Islet of Langerhans (tissue), 1 donor: ENCODE data around the gene RBMY1F.
"Not testable (repeated sequence)": the region's sequence is repeated elsewhere in the genome, so short reads cannot be mapped to it uniquely, and the experiment has no call there.

Experiments
- FAIRE-seq: peaks from one replicate; lab custom pipeline; 2011; peaks lifted over from hg19 to GRCh38; lab: Jason Lieb, UNC

Gene RBMY1F

DNA sequence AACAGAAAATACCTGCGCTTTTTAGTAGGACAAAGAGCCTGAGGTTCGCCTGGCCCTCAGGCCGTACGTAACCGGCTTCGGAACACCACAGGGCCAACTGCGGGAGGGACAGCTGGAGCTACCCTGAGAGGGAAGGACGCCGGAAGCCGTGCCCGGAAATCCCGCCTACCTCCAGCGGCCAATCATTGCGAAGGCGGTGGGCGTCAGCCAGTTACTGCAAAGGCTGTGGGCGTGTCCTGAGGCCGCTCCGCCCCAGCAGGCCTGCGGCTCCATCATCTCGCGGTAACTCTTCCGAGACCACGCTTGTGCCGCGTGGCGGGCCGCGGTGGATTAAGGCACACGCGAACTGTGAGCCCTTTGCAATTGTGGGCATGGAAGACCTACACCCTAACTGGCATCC is at the start of gene RBMY1F:
Gene RBMY1F, minus strand, starts transcription at position 101 of the 400 bp plus-strand sequence. CDS start 1,954 bp downstream, outside the sequence.
- not testable (repeated sequence) for FAIRE-seq

DNA sequence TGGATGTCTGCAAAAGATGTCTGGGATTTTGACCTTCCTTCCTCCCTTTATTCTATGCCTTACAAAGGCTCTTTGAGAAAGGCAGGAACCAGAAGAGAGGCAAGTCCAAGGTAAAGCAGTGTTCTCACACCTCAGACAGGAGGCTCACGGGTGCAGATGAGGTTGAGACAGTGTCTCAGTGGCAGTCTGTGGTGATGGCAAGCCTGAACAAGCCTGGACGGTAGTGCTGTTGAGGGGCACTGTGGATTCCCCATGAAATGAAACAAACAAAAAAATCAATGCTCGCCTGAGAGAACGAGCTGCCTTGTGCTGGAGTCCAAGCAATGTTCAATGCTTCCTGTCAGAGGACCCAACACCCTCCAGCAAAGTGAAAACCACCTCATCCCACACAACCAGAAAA is 31.6 kb downstream of the RBMY1F start:
- not testable (repeated sequence) for FAIRE-seq

DNA sequence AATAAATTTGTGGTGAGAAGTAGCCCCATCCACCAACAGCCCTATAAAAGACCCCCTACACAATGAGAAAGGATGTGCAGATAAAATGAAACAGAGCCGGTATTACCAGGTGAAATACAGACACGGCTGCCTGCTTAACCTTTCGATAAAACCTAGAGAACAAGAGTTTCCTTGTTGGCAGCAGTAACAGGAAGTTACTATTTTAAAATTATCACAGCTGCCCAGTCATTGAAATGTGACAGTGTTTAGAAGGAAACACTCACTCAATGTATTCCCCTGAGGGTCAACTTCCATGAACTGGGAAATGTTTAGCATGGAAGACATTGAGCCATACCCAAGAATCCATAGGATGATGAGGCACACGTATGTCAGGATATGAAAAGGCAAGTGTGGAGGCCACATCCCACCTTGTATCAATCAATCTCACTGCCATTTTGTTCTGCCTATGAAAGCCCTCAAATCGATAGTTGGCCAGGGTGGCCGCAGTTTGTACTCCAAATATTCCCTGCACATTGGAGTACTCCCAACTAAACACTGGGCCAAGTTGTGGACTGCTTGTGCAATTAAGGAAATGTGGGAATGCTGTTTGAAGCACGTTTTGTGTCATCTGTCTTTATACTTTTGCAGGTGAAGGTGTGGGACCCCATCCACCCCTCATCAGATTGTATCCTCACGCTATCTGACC is 41.6 kb downstream of the RBMY1F start:
- peak; percentile 100 for FAIRE-seq

DNA sequence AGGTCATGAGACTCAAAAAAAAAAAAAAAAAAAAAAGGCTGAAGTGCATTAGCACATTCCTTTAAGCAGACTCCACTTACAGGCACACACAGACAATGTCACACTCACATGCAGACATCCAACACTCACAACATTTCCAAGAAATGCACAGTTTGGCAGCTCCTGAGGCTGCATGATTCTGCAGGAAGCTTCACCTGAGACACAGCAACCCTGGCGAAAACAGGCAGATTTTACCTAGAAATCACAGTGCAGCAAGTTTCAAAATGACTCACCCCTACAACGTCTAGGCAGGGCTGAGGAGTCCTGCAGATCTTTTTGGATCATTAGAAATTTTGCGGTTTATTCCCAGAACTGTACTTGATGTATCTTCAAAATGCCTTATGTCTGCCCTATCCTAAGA is 48.0 kb downstream of the RBMY1F start:
- FAIRE-seq = not testable (repeated sequence)

DNA sequence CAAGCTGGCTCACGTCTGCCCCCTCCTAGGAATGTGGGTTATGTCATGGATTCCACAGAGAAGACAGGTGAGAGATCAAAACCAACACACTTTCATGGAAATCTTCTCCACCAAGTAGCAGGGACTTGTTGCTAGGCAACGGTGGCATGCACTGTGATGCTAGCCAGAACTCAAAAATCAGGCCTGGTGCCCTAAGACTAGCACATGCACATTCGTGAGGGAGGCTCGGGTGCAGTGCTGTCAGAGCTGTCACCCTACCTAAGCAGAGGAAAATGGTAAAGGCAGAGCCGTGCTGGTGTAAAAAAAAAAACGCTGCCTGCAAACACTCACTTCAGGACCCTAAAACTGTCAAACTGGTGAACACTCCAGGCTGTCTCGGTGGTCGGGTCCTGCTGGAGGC is 52.2 kb downstream of the RBMY1F start:
- FAIRE-seq = not testable (repeated sequence)
